Endodermal cell (in vitro differentiated cells): ENCODE measurements around the gene CLDN16. TPM values are rescaled to one million over a fixed set of nuclear protein-coding genes. Genes with fewer than 3 reads are reported as not detected.

Source experiments
- DNase-seq: peaks from one replicate; pipeline ENCODE4 v3.0.0-alpha.2; 2017
- H3K27ac ChIP-seq: 2 replicates; pipeline ENCODE4 v1.5.1; 2013; ENCODE audit warnings: mild to moderate bottlenecking, low read depth, low read length, moderate library complexity
- H3K27me3 ChIP-seq: 2 replicates; pipeline ENCODE4 v1.6.1; 2013; ENCODE audit warnings: mild to moderate bottlenecking, low read length, moderate library complexity; ENCODE audit not compliant: insufficient read depth, control insufficient read depth, poor library complexity, severe bottlenecking
- H3K36me3 ChIP-seq: 2 replicates; pipeline ENCODE4 v1.7.0; 2013; ENCODE audit warnings: mild to moderate bottlenecking, low read length, moderate library complexity; ENCODE audit not compliant: control insufficient read depth, insufficient read depth
- H3K4me1 ChIP-seq: one replicate; pipeline ENCODE4 v1.7.0; 2013; ENCODE audit warnings: low read length; ENCODE audit not compliant: control insufficient read depth, insufficient read depth
- H3K4me3 ChIP-seq: 2 replicates; pipeline ENCODE4 v1.5.1; 2013; ENCODE audit warnings: mild to moderate bottlenecking, low read length, moderate library complexity
- H3K9ac ChIP-seq: 2 replicates; pipeline ENCODE4 v1.6.1; 2013; ENCODE audit warnings: mild to moderate bottlenecking, low read length, moderate library complexity; ENCODE audit not compliant: poor library complexity, severe bottlenecking; ENCODE audit errors: extremely low read depth
- H3K9me3 ChIP-seq: 2 replicates; pipeline ENCODE4 v1.6.1; 2013; ENCODE audit warnings: mild to moderate bottlenecking, low read length, moderate library complexity; ENCODE audit not compliant: control insufficient read depth
- H3K27ac Mint-ChIP-seq: 2 replicates; pipeline ENCODE4 v1.8.0; 2020; ENCODE audit warnings: mixed read lengths
- H3K27me3 Mint-ChIP-seq: 2 replicates; pipeline ENCODE4 v1.8.0; 2021; ENCODE audit warnings: mild to moderate bottlenecking, mixed read lengths; ENCODE audit not compliant: insufficient read depth
- H3K36me3 Mint-ChIP-seq: 2 replicates; pipeline ENCODE4 v1.8.0; 2020; ENCODE audit warnings: low read depth, mixed read lengths
- H3K4me1 Mint-ChIP-seq: 2 replicates; pipeline ENCODE4 v1.8.0; 2020; ENCODE audit warnings: mixed read lengths
- H3K4me3 Mint-ChIP-seq: 2 replicates; pipeline ENCODE4 v1.8.0; 2020; ENCODE audit warnings: mild to moderate bottlenecking, moderate library complexity, mixed read lengths
- H3K9me3 Mint-ChIP-seq: 2 replicates; pipeline ENCODE4 v1.8.0; 2020; ENCODE audit warnings: mild to moderate bottlenecking, mixed read lengths
- CTCF ChIP-seq: fragments of 200-600 bp; sonication (generic); conservative IDR thresholded peaks from 2 replicates; pipeline ENCODE4 v1.5.0; 2021; ENCODE audit warnings: antibody characterized with exemption, mild to moderate bottlenecking
- WGBS, 2 experiments: methylation state at CpG; one replicate each; pipeline versions ENCODE4 v1.1.5 to v1.1.7; 2013; ENCODE audit warnings: missing lambda C conversion rate in 2 of 2, mixed read lengths in 1 of 2; ENCODE audit not compliant: insufficient coverage in 1 of 2, insufficient read length in 1 of 2; 5-methylcytosine and 5-hydroxymethylcytosine counted together
- total RNA-seq, 2 donors: library from RNA; stranded (reverse); fragmentation: NEBNext Ultra II Directional in 1 of 2; extraction: Animal tissue kit (Norgen Biotek cat#: 25700) in 1 of 2; gene quantifications; 2 replicates in 1 of 2; 3 replicates in 1 of 2; pipeline ENCODE4 v1.2.1, GENCODE V29; 2021

The CLDN16 gene
- total RNA-seq, 2 donors from 2014 or later, result 0.40 to 1.1 TPM

- H3K4me3 ChIP-seq, result no peak overlapping the region
- H3K36me3 Mint-ChIP-seq, result no peaks in the 10 kb centered on the region
- peaks cover 12% of the 10 kb centered on the region for H3K9me3 Mint-ChIP-seq
- no peak overlapping the region for H3K4me3 Mint-ChIP-seq
- peaks cover 3% of the 10 kb centered on the region for H3K4me1 ChIP-seq
- 98 to 100% methylated on average over 2 to 3 of the region's 3 CpGs for WGBS, 2 experiments
- no peaks in the 10 kb centered on the region for H3K27me3 Mint-ChIP-seq
- H3K4me1 Mint-ChIP-seq, result peaks cover 12% of the 10 kb centered on the region
- no peak overlapping the region for H3K9ac ChIP-seq
- TF ChIP-seq CTCF, result no peak
- H3K27ac Mint-ChIP-seq, result no peak overlapping the region
- H3K27me3 ChIP-seq, result no peaks in the 10 kb centered on the region
- no peak overlapping the region for H3K27ac ChIP-seq
- DNase-seq, result no peak
- peaks cover 12% of the 10 kb centered on the region for H3K9me3 ChIP-seq
- H3K36me3 ChIP-seq, result no peaks in the 10 kb centered on the region
Measured at GRCh38 chr3:190435618-190436017, 47.7 kb downstream of the CLDN16 start.

GRCh38 chr3:190436331-190436730 lies 48.4 kb downstream of the CLDN16 start:
- WGBS, 2 experiments, result 96% methylated on average over 2 of the region's 2 CpGs; no CpG with 5 or more reads in 1 of the 2 experiments
- peaks cover 12% of the 10 kb centered on the region for H3K9me3 ChIP-seq
- Mint-ChIP-seq H3K27me3 (no peaks in the 10 kb centered on the region), H3K4me1 (peaks cover 12% of the 10 kb centered on the region), H3K4me3 (no peak overlapping the region), H3K27ac (no peak overlapping the region), H3K36me3 (no peaks in the 10 kb centered on the region), H3K9me3 (peaks cover 12% of the 10 kb centered on the region)
- no peak for TF ChIP-seq CTCF
- H3K4me3 ChIP-seq, result no peak overlapping the region
- DNase-seq, result no peak
- no peaks in the 10 kb centered on the region for H3K27me3 ChIP-seq
- no peak overlapping the region for H3K27ac ChIP-seq
- H3K9ac ChIP-seq, result no peak overlapping the region
- H3K4me1 ChIP-seq, result peaks cover 3% of the 10 kb centered on the region
- no peaks in the 10 kb centered on the region for H3K36me3 ChIP-seq

DNA sequence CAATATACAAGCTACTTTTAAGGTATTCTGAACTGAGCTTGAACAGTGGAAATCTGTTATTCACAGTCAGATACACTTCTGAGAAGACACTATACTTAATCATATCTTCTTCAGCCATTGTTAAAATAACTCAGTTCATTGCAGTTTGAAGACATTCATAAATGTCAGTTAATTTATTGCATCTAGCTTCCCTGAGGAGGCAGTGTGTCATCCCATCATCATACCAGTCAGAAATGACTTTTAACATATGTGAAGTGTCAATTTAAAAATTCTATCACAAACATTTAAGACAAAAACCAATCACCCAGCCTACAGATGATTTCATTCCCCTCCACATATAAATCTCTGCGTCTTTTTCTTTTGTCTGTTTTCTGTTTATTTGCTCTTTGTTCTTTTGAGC lies 54.3 kb downstream of the CLDN16 start:
- no peaks in the 10 kb centered on the region for H3K9me3 ChIP-seq
- no peak for TF ChIP-seq CTCF
- WGBS, 2 experiments, result 80% methylated on average over 1 of the region's 1 CpG; no CpG with 5 or more reads in 1 of the 2 experiments
- no peaks in the 10 kb centered on the region for H3K27me3 ChIP-seq
- no peak overlapping the region for H3K27ac ChIP-seq
- no peaks in the 10 kb centered on the region for H3K27me3 Mint-ChIP-seq
- H3K9ac ChIP-seq, result no peak overlapping the region
- H3K4me1 ChIP-seq, result no peaks in the 10 kb centered on the region
- no peak for DNase-seq
- no peak overlapping the region for H3K4me3 Mint-ChIP-seq
- H3K4me1 Mint-ChIP-seq, result peaks cover 18% of the 10 kb centered on the region
- H3K9me3 Mint-ChIP-seq, result peaks cover 1% of the 10 kb centered on the region
- no peak overlapping the region for H3K4me3 ChIP-seq
- no peak overlapping the region for H3K27ac Mint-ChIP-seq
- H3K36me3 ChIP-seq, result no peaks in the 10 kb centered on the region
- H3K36me3 Mint-ChIP-seq, result no peaks in the 10 kb centered on the region
